Astrocyte (in vitro differentiated cells and primary cell): ENCODE results near the gene PPP1R14B. TPM values are rescaled to one million over a fixed set of nuclear protein-coding genes. Genes with fewer than 3 reads are reported as not detected.

ENCODE experiments used
- DNase-seq: peaks from one replicate; pipeline ENCODE4 v3.0.0-alpha.2; 2010; ENCODE audit warnings: low read depth
- FAIRE-seq: peaks from 2 replicates; lab custom pipeline; 2011; peaks lifted over from hg19 to GRCh38; lab: Jason Lieb, UNC
- H2AFZ ChIP-seq: 2 replicates; pipeline ENCODE4 v1.6.0; 2012; ENCODE audit warnings: low read depth, low read length, inconsistent platforms
- H3K27ac ChIP-seq: 2 replicates; pipeline ENCODE4 v1.5.1; 2011; ENCODE audit warnings: low read depth, low read length, inconsistent platforms
- H3K27me3 ChIP-seq: 2 replicates; pipeline ENCODE4 v1.6.0; 2011; ENCODE audit warnings: low read length, inconsistent platforms; ENCODE audit not compliant: insufficient read depth
- H3K36me3 ChIP-seq: 2 replicates; pipeline ENCODE4 v1.5.1; 2011; ENCODE audit warnings: low read length, inconsistent platforms; ENCODE audit not compliant: insufficient read depth
- H3K4me1 ChIP-seq: 2 replicates; pipeline ENCODE4 v1.5.1; 2011; ENCODE audit warnings: low read length, inconsistent platforms; ENCODE audit not compliant: insufficient read depth
- H3K4me2 ChIP-seq: 2 replicates; pipeline ENCODE4 v1.6.0; 2012; ENCODE audit warnings: low read length, inconsistent platforms
- H3K4me3 ChIP-seq: 2 replicates; pipeline ENCODE4 v1.5.1; 2011; ENCODE audit warnings: low read depth, mild to moderate bottlenecking, low read length, inconsistent platforms; ENCODE audit not compliant: insufficient read depth
- H3K79me2 ChIP-seq: 2 replicates; pipeline ENCODE4 v1.6.0; 2012; ENCODE audit warnings: mild to moderate bottlenecking, low read length, inconsistent platforms; ENCODE audit not compliant: insufficient read depth
- H3K9ac ChIP-seq: 2 replicates; pipeline ENCODE4 v1.6.0; 2012; ENCODE audit warnings: mild to moderate bottlenecking, low read length, inconsistent platforms
- H3K9me3 ChIP-seq: 2 replicates; pipeline ENCODE4 v1.5.1; 2012; ENCODE audit warnings: low read depth, mild to moderate bottlenecking, low read length, inconsistent platforms; ENCODE audit not compliant: insufficient read depth
- H4K20me1 ChIP-seq: 2 replicates; pipeline ENCODE4 v1.6.0; 2012; ENCODE audit warnings: low read length, inconsistent platforms; ENCODE audit not compliant: insufficient read depth
- H3K27ac Mint-ChIP-seq: one replicate; pipeline ENCODE4 v1.8.0; 2021; ENCODE audit warnings: mild to moderate bottlenecking, mixed read lengths; ENCODE audit not compliant: unreplicated experiment
- H3K27me3 Mint-ChIP-seq: one replicate; pipeline ENCODE4 v1.8.0; 2021; ENCODE audit warnings: low read depth, mixed read lengths; ENCODE audit not compliant: unreplicated experiment
- H3K36me3 Mint-ChIP-seq: one replicate; pipeline ENCODE4 v1.8.0; 2021; ENCODE audit warnings: low read depth, mixed read lengths; ENCODE audit not compliant: unreplicated experiment
- H3K4me1 Mint-ChIP-seq: one replicate; pipeline ENCODE4 v1.8.0; 2021; ENCODE audit warnings: low read depth, mixed read lengths; ENCODE audit not compliant: unreplicated experiment
- H3K4me3 Mint-ChIP-seq: one replicate; pipeline ENCODE4 v1.8.0; 2021; ENCODE audit warnings: mild to moderate bottlenecking, moderate library complexity, mixed read lengths; ENCODE audit not compliant: unreplicated experiment
- H3K9me3 Mint-ChIP-seq: one replicate; pipeline ENCODE4 v1.8.0; 2021; ENCODE audit warnings: mild to moderate bottlenecking, mixed read lengths; ENCODE audit not compliant: unreplicated experiment
- CTCF ChIP-seq: IDR thresholded peaks from 2 replicates; pipeline ENCODE4 v1.5.1; 2011; ENCODE audit warnings: low read depth, mild to moderate bottlenecking, inconsistent platforms, low read length, moderate library complexity; ENCODE audit not compliant: insufficient read depth
- EZH2 ChIP-seq: IDR thresholded peaks from 2 replicates; pipeline ENCODE4 v1.6.1; 2012; ENCODE audit warnings: mild to moderate bottlenecking, low read length, inconsistent platforms; ENCODE audit not compliant: insufficient read depth
- total RNA-seq: library from RNA; stranded (reverse); gene quantifications from 2 replicates; pipeline ENCODE4 v1.2.1, GENCODE V29; 2021

The PPP1R14B gene
- total RNA-seq, 1 donor from 2014 or later = 370 TPM

- H3K27ac Mint-ChIP-seq = no peak overlapping the region
- peaks cover 20% of the 10 kb centered on the region for H3K36me3 Mint-ChIP-seq
These were observed 43.8 kb downstream of the PPP1R14B start for GRCh38 chr11:64202992-64203391.

GRCh38 chr11:64201543-64201942 lies 45.2 kb downstream of the PPP1R14B start:
- H3K4me1 ChIP-seq = peaks cover 8% of the 10 kb centered on the region
- no peak overlapping the region for H3K4me3 ChIP-seq
- H3K36me3 Mint-ChIP-seq = peaks cover 29% of the 10 kb centered on the region

More at GRCh38 chr11:64202992-64203391, 43.8 kb downstream of the PPP1R14B start:
- Histone ChIP-seq H2AFZ (no peak overlapping the region), H3K4me3 (no peak overlapping the region), H3K36me3 (peaks cover 44% of the 10 kb centered on the region), H3K9me3 (no peaks in the 10 kb centered on the region), H3K9ac (no peak overlapping the region), H3K4me2 (no peak overlapping the region), H3K27ac (no peak overlapping the region), H4K20me1 (peaks cover 42% of the 10 kb centered on the region), H3K79me2 (no peaks in the 10 kb centered on the region), H3K4me1 (peaks cover 20% of the 10 kb centered on the region), H3K27me3 (no peaks in the 10 kb centered on the region)
- no peaks in the 10 kb centered on the region for H3K9me3 Mint-ChIP-seq
- no peak for TF ChIP-seq EZH2
- TF ChIP-seq CTCF = no peak
- H3K4me3 Mint-ChIP-seq = no peak overlapping the region
- peaks cover 24% of the 10 kb centered on the region for H3K4me1 Mint-ChIP-seq
- no peak for FAIRE-seq
- no peak for DNase-seq
- H3K27me3 Mint-ChIP-seq = no peaks in the 10 kb centered on the region

More at GRCh38 chr11:64201543-64201942, 45.2 kb downstream of the PPP1R14B start:
- H3K27me3 ChIP-seq = no peaks in the 10 kb centered on the region
- DNase-seq (no peak), FAIRE-seq (no peak)
- H3K79me2 ChIP-seq = no peaks in the 10 kb centered on the region
- peaks cover 58% of the 10 kb centered on the region for H3K36me3 ChIP-seq
- peaks cover 43% of the 10 kb centered on the region for H4K20me1 ChIP-seq
- H3K27me3 Mint-ChIP-seq = no peaks in the 10 kb centered on the region
- H2AFZ ChIP-seq = no peak overlapping the region
- TF ChIP-seq EZH2 (no peak), CTCF (no peak)
- H3K4me1 Mint-ChIP-seq = peaks cover 21% of the 10 kb centered on the region
- no peak overlapping the region for H3K4me2 ChIP-seq
- no peak overlapping the region for H3K9ac ChIP-seq
- H3K9me3 ChIP-seq = no peaks in the 10 kb centered on the region
- H3K27ac ChIP-seq = no peak overlapping the region
- no peak overlapping the region for H3K4me3 Mint-ChIP-seq
- no peak overlapping the region for H3K27ac Mint-ChIP-seq
- H3K9me3 Mint-ChIP-seq = no peaks in the 10 kb centered on the region
